Vagina (tissue), 2 donors: ENCODE results near the gene NECTIN2. TPM values are rescaled to one million over a fixed set of nuclear protein-coding genes. Genes with fewer than 3 reads are reported as not detected.

Experiments used
- DNase-seq, 2 donors: peaks; one replicate each; pipeline ENCODE4 v3.0.0-alpha.2; 2017; ENCODE audit errors: extremely low spot score in 2 of 2
- H3K27ac ChIP-seq: fragments of 200-600 bp; sonication (generic); one replicate; pipeline ENCODE4 v1.5.1; 2019
- H3K27me3 ChIP-seq: fragments of 200-600 bp; sonication (generic); one replicate; pipeline ENCODE4 v1.5.1; 2019
- H3K36me3 ChIP-seq, 2 donors: fragments of 200-600 bp; sonication (generic); one replicate each; pipeline ENCODE4 v1.5.1; 2017 to 2019
- H3K4me1 ChIP-seq: fragments of 200-600 bp; sonication (generic); one replicate; pipeline ENCODE4 v1.5.1; 2019
- H3K4me3 ChIP-seq, 2 donors: fragments of 200-600 bp; sonication (generic); 1 replicate in 1 of 2; 2 replicates in 1 of 2; pipeline ENCODE4 v1.5.1; 2016 to 2019
- H3K9me3 ChIP-seq: fragments of 200-600 bp; sonication (generic); one replicate; pipeline ENCODE4 v1.5.1; 2019
- CTCF ChIP-seq, 3 experiments: fragments of 450-650 bp in 2 of 3; fragments of 200-600 bp in 1 of 3; sonication (generic) in 1 of 3; IDR thresholded peaks; one replicate each; pipeline ENCODE4 v1.5.1; 2017 to 2019; ENCODE audit warnings: antibody characterized with exemption in 3 of 3, mild to moderate bottlenecking in 2 of 3, moderate library complexity in 2 of 3
- POLR2A ChIP-seq, 2 donors: fragments of 450-650 bp; IDR thresholded peaks; one replicate each; pipeline ENCODE4 v1.6.1; 2017; ENCODE audit warnings: antibody characterized with exemption in 2 of 2, mild to moderate bottlenecking in 2 of 2, moderate library complexity in 2 of 2
- POLR2AphosphoS5 ChIP-seq, 2 donors: sonication (generic); formaldehyde crosslinking; IDR thresholded peaks; one replicate each; pipeline ENCODE4 v1.9.0; 2017; ENCODE audit warnings: antibody characterized with exemption in 2 of 2, mild to moderate bottlenecking in 2 of 2, low read depth in 1 of 2; ENCODE audit not compliant: insufficient read depth in 1 of 2
- intact Hi-C: fragments of 100-400 bp; cut with DNase I; formaldehyde crosslinking; loops from one replicate; pipeline ENCODE4 v1.15.1; 2023
- total RNA-seq: library from RNA; depleted of rRNA; stranded (reverse); fragments of >200 nt; gene quantifications from one replicate; pipeline ENCODE4 v1.2.3, GENCODE V29; 2016

The NECTIN2 gene
- total RNA-seq, 1 donor from 2014 or later, result 72.9 TPM

GRCh38 chr19:44839276-44839675, 6.8 kb upstream of the NECTIN2 start:
- TF ChIP-seq CTCF (IDR thresholded peaks at IDR 0.05), result no peak
- TF ChIP-seq POLR2AphosphoS5 (IDR thresholded peaks at IDR 0.05; ENCODE audit: insufficient read depth in 1 of 2, low read depth in 1 of 2), result no peak
- TF ChIP-seq POLR2A (IDR thresholded peaks at IDR 0.05), result no peak
- intact Hi-C loops, result no loop called here
- no peak overlapping the region for H3K4me3 ChIP-seq

GRCh38 chr19:44840811-44841210, 5.3 kb upstream of the NECTIN2 start:
- Histone ChIP-seq H3K4me3 (no peak overlapping the region), H3K27ac (no peak overlapping the region), H3K27me3 (no peaks in the 10 kb centered on the region), H3K4me1 (peaks cover 15% of the 10 kb centered on the region), H3K36me3 (no peaks in the 10 kb centered on the region), H3K9me3 (no peaks in the 10 kb centered on the region)
- no peak for TF ChIP-seq POLR2A (IDR thresholded peaks at IDR 0.05)
- TF ChIP-seq CTCF (IDR thresholded peaks at IDR 0.05), result no peak
- TF ChIP-seq POLR2AphosphoS5 (IDR thresholded peaks at IDR 0.05; ENCODE audit: insufficient read depth in 1 of 2, low read depth in 1 of 2), result no peak
- intact Hi-C loops, result loop anchor here (10.0 kb wide), 1 partner anchor 116 kb away; no protein-coding TSS in a partner anchor
- no peak for DNase-seq

More at GRCh38 chr19:44839276-44839675, 6.8 kb upstream of the NECTIN2 start:
- H3K27ac ChIP-seq, result no peak overlapping the region
- H3K27me3 ChIP-seq, result no peaks in the 10 kb centered on the region
- H3K4me1 ChIP-seq, result peaks cover under 1% of the 10 kb centered on the region
- no peaks in the 10 kb centered on the region for H3K9me3 ChIP-seq
- H3K36me3 ChIP-seq, result no peaks in the 10 kb centered on the region
- no peak for DNase-seq

- H3K36me3 ChIP-seq, result no peaks in the 10 kb centered on the region
- DNase-seq, result no peak
- no peaks in the 10 kb centered on the region for H3K9me3 ChIP-seq
- H3K4me3 ChIP-seq, result no peak overlapping the region
- no peak overlapping the region for H3K27ac ChIP-seq
- TF ChIP-seq POLR2A (IDR thresholded peaks at IDR 0.05) (no peak), CTCF (IDR thresholded peaks at IDR 0.05) (no peak), POLR2AphosphoS5 (IDR thresholded peaks at IDR 0.05; ENCODE audit: insufficient read depth in 1 of 2, low read depth in 1 of 2) (no peak)
- intact Hi-C loops, result loop anchor here (10.0 kb wide), 1 partner anchor 116 kb away; no protein-coding TSS in a partner anchor
- no peaks in the 10 kb centered on the region for H3K27me3 ChIP-seq
- peaks cover 15% of the 10 kb centered on the region for H3K4me1 ChIP-seq
These were observed 4.9 kb upstream of the NECTIN2 start for GRCh38 chr19:44841231-44841630.

- H3K27me3 ChIP-seq, result no peaks in the 10 kb centered on the region
- peaks cover 49% of the 10 kb centered on the region for H3K4me1 ChIP-seq
- no peak for DNase-seq
- no peaks in the 10 kb centered on the region for H3K36me3 ChIP-seq
- H3K4me3 ChIP-seq, result peak overlapping the region; percentile 90 to 97
- H3K27ac ChIP-seq, result peak overlapping the region; percentile 85
- intact Hi-C loops, result loop anchor here (2.0 to 10.0 kb wide), 2 partner anchors 44 to 120 kb away; no protein-coding TSS in a partner anchor
- no peaks in the 10 kb centered on the region for H3K9me3 ChIP-seq
- no peak for TF ChIP-seq CTCF (IDR thresholded peaks at IDR 0.05)
- TF ChIP-seq POLR2AphosphoS5 (IDR thresholded peaks at IDR 0.05; ENCODE audit: insufficient read depth in 1 of 2, low read depth in 1 of 2), result no peak
- no peak for TF ChIP-seq POLR2A (IDR thresholded peaks at IDR 0.05)
These were observed 848 bp upstream of the NECTIN2 start for GRCh38 chr19:44845286-44845611.

- no peaks in the 10 kb centered on the region for H3K9me3 ChIP-seq
- intact Hi-C loops, result loop anchor here (10.0 kb wide), 1 partner anchor 122 kb away; no protein-coding TSS in a partner anchor
- peaks cover 58% of the 10 kb centered on the region for H3K4me1 ChIP-seq
- no peak for DNase-seq
- no peaks in the 10 kb centered on the region for H3K27me3 ChIP-seq
- no peak for TF ChIP-seq POLR2AphosphoS5 (IDR thresholded peaks at IDR 0.05; ENCODE audit: insufficient read depth in 1 of 2, low read depth in 1 of 2)
- no peak for TF ChIP-seq POLR2A (IDR thresholded peaks at IDR 0.05)
- no peak for TF ChIP-seq CTCF (IDR thresholded peaks at IDR 0.05)
- H3K27ac ChIP-seq, result peak overlapping the region; percentile 94
- no peaks in the 10 kb centered on the region for H3K36me3 ChIP-seq
- H3K4me3 ChIP-seq, result peak overlapping the region; percentile 90 to 97
These were observed 502 bp downstream of the NECTIN2 start for GRCh38 chr19:44846455-44847143.
